HG02798 (cell line): Measurements from ENCODE around the gene SUSD4.
"Not testable (repeated sequence)": the region's sequence is repeated elsewhere in the genome, so short reads cannot be mapped to it uniquely, and the experiment has no call there.

ENCODE experiments used
- ATAC-seq: cut with Tn5 transposase; IDR thresholded peaks from one replicate; pipeline ENCODE4 v1.9.1; 2021; ENCODE audit warnings: mild to moderate bottlenecking; ENCODE audit not compliant: unreplicated experiment, poor library complexity

The SUSD4 gene

GRCh38 chr1:223301371-223301770 is 62.6 kb downstream of the SUSD4 start:
- no peak for ATAC-seq

DNA sequence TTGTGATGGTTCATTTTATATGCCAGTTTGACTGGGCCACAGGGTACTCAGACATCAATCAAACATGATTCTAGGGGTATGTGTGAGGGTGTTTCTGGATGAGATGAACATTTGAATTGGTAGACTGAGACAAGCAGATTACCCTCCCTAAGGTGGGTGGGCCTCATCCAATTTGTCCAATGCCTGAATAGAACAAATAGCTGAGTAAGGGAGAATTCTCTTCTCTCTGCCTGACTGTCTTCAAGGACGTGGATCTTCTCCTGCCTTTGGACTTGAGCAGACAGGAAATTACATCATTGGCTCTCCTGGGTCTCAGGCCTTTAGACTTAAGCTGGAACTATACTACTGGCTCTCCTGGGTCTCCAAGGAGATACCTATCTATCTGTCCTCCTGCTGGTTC is 64.4 kb downstream of the SUSD4 start:
- no peak for ATAC-seq

- ATAC-seq, result no peak
These were observed 65.3 kb downstream of the SUSD4 start for GRCh38 chr1:223298701-223299100.

DNA sequence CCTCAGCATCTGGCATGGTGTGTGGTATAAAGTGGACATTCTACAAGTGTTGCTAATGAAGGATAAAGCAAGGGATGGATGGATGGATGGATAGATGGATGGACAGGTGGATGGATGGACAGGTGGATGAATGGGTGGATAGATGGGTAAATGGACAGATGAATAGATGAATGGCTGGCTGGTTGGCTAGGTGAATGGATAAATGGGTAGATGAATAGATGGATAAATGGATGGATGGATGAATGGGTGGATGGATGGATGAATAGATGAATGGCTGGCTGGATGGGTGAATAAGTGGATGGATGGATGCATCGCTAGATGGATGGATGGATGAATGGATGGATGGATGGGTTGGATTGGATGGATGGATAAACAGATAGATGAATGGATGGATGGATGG is 66.2 kb downstream of the SUSD4 start:
- ATAC-seq, result no peak

- ATAC-seq, result no peak
These were observed 72.2 kb downstream of the SUSD4 start for GRCh38 chr1:223291796-223292195.

DNA sequence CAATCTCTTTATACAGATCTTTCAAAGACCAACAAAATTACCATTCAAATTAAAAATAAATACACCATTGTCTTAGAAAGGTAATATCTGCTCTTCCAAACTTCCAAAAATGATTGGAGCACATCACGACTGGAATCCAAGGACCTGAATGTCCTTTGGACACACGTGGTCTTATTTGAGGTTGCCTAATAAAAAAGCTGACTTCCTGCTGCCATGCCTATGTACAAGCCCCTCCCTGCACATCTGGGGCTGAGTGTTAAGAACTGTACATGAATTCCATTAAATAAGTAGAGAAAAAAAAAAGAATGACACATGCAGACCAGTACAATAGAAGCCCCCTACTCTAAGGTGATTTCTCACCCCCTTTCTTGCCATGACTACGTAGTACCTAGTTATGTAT is 73.6 kb downstream of the SUSD4 start:
- no peak for ATAC-seq

GRCh38 chr1:223289621-223290020 is 74.4 kb downstream of the SUSD4 start:
- ATAC-seq, result no peak

GRCh38 chr1:223288826-223289225 is 75.2 kb downstream of the SUSD4 start:
- ATAC-seq, result no peak

DNA sequence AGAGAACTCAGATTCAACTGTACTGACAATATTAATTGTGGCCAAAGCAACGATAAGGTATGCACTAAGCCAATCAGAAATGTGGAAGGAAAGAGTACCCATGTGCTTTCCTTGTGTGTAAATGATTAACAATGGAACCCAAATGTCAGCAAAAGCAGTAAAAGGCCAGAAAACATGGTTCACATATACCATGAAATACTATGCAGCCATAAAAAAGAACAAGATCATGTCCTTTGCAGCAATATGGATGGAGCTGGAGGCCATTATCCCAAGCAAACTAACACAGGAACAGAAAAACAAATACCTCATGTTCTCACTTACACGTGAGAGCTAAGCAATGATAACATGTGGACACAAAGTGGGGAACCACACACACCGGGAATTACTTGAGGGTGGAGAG is 78.5 kb downstream of the SUSD4 start:
- no peak for ATAC-seq

DNA sequence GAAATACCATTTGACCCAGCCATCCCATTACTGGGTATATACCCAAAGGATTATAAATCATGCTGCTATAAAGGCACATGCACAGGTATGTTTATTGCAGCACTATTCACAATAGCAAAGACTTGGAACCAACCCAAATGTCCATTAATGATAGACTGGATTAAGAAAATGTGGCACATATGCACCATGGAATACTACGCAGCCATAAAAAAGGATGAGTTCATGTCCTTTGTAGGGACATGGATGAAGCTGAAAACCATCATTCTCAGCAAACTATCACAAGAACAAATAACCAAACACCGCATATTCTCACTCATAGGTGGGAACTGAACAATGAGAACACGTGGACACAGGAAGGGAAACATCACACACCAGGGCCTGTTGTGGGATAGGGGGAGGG is 80.3 kb downstream of the SUSD4 start:
- ATAC-seq, result not testable (repeated sequence)

- not testable (repeated sequence) for ATAC-seq
These were observed 85.7 kb downstream of the SUSD4 start for GRCh38 chr1:223278311-223278710.

DNA sequence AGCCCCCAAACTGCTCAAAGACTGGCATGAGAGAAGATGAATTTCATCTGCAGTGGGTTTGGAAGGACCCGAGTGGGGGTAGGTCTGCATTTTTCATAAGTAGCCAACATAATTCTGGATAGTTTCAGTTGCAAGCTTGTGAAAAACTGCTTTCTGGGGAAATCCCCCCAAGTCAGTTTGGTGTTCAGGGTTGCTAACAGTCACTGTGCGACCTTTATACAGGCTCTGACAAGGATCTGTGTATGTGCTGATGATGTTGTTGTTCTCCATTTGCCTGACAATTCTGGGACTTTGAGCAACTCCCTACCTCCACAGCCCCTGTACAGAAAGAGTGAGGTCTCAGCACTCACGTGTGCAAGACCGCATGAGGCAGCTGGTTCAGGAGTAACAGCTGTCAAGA is 87.9 kb downstream of the SUSD4 start:
- ATAC-seq, result no peak

- no peak for ATAC-seq
These were observed 90.5 kb downstream of the SUSD4 start for GRCh38 chr1:223273511-223273910.

DNA sequence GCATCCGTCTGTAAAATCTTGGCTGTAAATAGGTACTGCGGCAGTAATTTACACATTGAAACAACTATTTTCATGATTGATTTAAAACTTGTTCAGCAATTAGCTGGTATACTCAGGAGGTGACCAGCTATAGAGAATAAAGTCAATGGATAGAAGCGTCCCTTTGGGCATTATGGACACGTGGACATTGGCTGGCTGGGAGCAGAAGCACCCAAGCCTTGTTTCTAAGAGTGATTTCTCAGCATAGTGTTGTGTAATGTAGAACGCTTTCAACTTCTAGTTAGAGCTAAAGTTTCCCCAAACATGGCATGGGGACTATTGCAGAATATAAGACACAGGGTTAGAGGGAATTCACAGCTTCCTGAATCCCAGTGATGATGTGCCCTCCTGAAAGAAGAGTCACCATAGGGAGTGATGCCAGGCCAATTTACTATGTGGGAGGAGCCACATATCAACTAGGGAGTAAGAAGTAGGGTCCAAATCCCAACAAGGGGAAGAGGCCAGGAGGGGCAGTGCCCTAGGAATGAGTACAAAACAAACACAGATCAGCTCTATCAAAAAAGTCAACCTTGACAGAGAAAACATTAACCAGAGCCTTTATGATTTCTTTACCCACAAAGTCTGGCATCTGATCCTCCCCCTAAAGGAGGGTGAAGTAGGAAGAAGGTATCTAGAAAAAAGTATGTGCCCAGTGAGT is 92.7 kb downstream of the SUSD4 start:
- ATAC-seq, result no peak

DNA sequence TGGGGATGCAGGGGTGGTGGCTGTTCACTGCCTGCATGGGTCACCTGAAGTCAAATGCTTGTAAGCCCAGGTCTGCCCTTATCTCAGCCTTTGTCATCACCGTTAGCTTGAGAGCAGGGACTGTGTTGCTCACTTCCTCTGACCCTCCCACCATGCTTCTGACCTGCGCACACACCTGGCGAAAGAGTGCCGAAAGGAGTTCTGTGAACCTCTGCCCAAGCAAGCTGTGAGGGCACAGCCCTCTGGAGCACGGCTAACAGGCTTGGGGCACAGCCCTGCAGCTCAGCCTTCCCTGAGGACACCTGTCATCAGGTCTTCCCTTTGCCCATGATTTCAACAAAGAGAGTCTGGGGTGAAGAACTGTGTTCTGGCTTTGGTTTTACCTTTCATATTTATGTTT is 93.8 kb downstream of the SUSD4 start:
- ATAC-seq, result no peak

DNA sequence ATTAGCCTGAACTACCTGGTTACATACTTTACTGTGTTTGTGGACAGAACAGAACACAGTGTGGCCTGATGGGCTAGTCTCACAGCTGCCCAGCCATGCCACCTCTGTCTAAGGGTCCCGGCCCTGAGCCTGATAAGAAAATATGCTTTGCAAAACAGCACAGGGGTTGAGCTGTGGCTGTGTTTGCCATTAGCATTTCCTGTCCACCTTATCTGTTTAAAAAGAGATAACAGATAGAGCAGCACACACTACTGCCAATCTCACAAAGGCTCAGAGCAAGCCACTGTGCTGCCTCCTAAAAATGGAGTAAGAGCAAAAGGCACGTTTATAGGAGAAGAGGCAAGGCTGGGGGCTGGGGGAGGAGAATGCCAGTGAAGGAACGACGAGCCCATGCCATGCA is 95.0 kb downstream of the SUSD4 start:
- ATAC-seq, result no peak

DNA sequence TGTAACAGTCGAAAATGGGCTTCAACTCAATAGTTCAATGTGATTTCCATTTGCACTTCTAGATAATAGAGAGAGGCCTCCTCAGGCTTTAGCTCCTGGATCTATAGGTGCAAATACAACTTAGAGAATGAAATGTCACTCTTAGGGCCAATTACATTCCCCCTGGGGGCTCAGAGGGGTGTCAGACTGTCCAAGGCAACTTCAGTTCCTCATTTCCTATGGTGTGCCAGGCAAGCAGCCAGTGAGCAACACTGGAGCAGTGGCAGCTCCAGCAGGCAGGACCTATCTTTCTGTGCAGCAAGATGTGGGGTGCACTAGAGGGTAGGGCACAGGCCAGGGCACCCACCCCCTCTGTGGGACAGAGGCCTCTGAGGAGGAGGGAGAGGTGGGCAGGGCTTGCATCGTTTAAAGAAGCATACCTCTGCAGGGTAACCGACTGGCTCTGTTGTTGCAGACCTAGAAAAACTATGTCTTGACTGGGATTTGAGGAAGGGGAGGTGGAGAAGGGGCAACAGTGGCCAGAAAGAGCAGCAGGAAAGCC is 97.3 kb downstream of the SUSD4 start:
- ATAC-seq, result no peak

GRCh38 chr1:223264983-223265908 is 98.7 kb downstream of the SUSD4 start:
- ATAC-seq, result no peak

GRCh38 chr1:223264529-223264928 is 99.4 kb downstream of the SUSD4 start:
- no peak for ATAC-seq

DNA sequence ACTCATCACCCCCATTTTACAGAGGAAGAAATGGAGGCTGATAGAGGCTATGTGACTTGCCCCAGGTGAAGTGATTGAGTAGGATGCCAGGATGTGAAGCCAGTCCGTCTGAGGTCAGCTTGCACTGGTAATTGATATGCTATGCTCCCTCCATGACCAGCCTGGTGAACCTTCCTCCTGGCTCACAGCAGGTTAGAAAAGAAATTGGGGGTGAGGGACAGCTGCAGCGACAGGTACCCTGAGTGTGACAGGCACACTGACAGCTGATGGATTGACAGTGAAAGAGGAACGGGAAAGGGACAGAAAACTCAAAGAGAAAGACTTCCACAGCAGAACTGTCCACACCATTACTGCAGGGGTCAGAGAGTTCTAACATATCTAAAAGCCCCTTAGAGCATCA is 102.1 kb downstream of the SUSD4 start:
- no peak for ATAC-seq

DNA sequence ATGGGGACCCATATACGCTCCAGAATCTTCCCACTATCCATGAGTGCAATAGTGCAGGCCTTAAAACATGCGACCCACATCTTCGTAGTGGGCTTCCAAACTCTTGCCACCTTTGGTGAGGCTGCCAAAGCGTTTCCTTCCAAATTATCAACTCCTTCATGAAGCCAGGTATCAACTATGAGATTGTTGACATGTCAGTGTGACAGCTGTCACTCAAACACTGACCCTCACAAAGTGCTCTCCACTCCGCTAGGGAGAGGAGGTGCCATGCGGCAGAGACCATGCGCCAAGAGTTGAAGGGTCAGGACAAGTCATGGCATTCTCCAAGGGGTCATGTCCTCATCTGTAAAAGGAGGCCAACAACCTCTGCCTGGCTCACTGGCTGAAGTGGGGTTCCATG is 103.3 kb downstream of the SUSD4 start:
- ATAC-seq, result no peak
